Posterior cingulate gyrus (tissue), 11 donors: ENCODE results near the gene ST8SIA1.
"Not testable (repeated sequence)": the region's sequence is repeated elsewhere in the genome, so short reads cannot be mapped to it uniquely, and the experiment has no call there.

Experiments
- DNase-seq, 10 donors: peaks; one replicate each; pipeline versions ENCODE4 v3.0.0 to v3.0.0-alpha.2; 2020 to 2021; ENCODE audit warnings: mixed read lengths in 3 of 10
- intact Hi-C: fragments of 100-400 bp; cut with DNase I; formaldehyde crosslinking; loops from one replicate; pipeline ENCODE4 v1.15.1; 2023

The ST8SIA1 gene

DNA sequence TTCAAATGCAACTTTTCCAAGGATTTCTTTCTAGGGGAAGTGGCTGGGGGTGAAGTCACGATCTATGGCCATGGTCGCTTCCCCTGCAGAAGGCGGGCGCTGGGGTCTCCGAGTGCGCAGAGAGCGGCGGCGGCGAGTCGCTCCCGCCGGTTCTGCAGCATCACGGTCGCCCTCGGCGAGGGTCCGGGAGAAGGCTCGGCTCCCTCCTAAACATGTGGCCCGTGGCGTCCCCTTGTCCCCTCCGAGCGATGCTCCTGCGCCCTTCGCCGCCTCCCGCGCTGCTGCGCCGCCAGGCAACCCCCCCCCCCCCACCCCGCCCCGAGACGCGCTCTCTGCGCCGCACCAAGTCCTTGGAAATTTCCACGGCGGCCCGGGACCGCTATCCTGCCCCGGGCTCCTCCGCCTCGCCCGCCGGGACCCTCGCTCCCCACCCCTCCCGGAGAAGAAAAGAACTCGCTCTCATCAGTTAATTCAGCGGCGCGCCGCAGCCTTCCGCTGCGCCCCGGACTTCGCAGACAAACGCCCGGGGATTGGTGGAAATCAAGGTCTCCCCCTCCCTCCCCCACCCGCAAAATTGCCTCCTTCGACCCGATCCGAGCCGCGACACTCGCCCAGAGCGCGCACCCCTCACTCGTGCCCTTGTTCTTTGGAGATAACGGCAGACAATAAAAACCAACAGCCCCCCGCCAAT, at the start of gene ST8SIA1:
ST8SIA1 (minus strand) TSS at position 298 of the 691 bp plus-strand sequence. CDS start 475 bp downstream, outside the sequence.
- intact Hi-C loops = loop anchor here (1.0 to 10.0 kb wide), 4 partner anchors 110 to 290 kb away; partner anchors contain the start of gene ETNK1

GRCh38 chr12:22380031-22380430, 45.5 kb upstream of the ST8SIA1 start:
- no peak for DNase-seq
- intact Hi-C loops = no loop called here

More for the DNA sequence above, at the start of gene ST8SIA1:
- DNase-seq = peak; percentile 30 to 91 (median 62)

- intact Hi-C loops = no loop called here
- no peak for DNase-seq
Measured at GRCh38 chr12:22377731-22378496, 43.4 kb upstream of the ST8SIA1 start.

DNA sequence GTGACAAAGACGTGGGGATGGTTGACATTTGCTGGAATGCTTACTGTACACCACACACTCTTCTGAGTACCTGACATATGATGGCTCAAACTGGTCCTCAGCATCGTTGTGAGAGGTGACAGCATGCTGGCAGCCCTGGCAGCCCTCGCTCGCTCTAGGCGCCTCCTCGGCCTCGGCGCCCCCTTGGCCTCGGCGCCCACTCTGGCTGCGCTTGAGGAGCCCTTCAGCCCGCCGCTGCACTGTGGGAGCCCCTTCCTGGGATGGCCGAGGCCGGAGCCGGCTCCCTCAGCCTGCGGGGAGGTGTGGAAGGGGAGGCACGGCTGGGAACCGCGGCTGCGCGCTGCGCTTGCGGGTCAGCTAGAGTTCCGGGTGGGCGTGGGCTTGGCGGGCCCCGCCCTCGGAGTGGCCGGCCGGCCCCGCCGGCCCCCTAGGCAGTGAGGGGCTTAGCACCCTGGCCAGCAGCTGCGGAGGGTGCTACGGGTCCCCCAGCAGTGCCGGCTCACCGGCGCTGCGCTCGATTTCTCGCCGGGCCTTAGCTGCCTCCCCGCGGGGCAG, 42.2 kb upstream of the ST8SIA1 start:
- intact Hi-C loops = not testable (repeated sequence)
- peak in 1 of 10 donors; percentile 75 for DNase-seq

GRCh38 chr12:22374508-22374907, 40.0 kb upstream of the ST8SIA1 start:
- DNase-seq = no peak
- intact Hi-C loops = no loop called here

DNA sequence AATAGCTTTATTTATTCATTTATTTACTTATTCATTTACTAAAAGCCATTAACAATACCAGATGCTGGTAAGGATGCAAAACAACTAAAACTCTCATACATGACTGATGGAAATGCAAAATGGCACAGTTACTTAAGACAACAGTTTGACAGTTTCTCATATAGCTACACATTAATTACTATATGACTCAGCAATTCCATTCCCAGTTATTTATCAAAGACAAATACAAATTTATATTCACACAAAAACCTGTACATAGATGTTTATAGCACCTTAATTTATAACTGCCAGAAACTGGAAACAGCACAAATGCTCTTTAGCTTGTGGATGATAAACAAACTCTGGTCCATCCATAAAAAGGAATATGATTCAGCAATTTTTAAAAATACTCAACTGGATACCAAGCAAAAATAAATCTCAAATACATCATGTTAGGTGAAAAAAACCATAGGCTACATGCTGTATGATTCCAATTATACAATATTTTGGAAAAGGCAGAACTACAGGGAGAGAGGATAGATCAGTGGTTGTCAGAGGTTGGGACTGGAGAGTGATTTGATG, 37.9 kb upstream of the ST8SIA1 start:
- no peak for DNase-seq
- intact Hi-C loops = no loop called here

- DNase-seq = no peak
- intact Hi-C loops = no loop called here
Measured at GRCh38 chr12:22366181-22366580, 31.7 kb upstream of the ST8SIA1 start.

GRCh38 chr12:22361785-22362184, 27.3 kb upstream of the ST8SIA1 start:
- intact Hi-C loops = no loop called here
- peak in 1 of 10 donors; percentile 55 for DNase-seq

- peak in 1 of 10 donors; percentile 52 for DNase-seq
- intact Hi-C loops = no loop called here
Measured at GRCh38 chr12:22360774-22361173, 26.3 kb upstream of the ST8SIA1 start.

DNA sequence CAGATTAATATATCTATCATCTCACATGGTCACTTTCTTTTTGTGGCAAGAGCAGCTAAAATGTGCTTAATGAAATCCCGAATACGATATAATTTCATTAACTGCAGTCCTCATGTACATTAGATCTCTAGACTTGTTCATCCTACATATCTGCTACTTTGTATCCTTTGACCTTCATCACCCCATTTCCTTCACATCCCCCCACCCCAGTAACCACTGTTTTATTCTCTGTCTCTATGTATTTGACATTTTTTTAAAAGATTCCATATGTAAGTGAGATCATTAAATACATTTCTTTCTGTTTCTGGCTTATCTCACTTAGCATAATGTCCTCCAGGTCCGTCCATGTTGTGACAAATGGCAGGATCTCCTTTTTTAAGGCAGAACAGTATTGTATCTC, 23.0 kb upstream of the ST8SIA1 start:
- intact Hi-C loops = no loop called here
- DNase-seq = no peak

DNA sequence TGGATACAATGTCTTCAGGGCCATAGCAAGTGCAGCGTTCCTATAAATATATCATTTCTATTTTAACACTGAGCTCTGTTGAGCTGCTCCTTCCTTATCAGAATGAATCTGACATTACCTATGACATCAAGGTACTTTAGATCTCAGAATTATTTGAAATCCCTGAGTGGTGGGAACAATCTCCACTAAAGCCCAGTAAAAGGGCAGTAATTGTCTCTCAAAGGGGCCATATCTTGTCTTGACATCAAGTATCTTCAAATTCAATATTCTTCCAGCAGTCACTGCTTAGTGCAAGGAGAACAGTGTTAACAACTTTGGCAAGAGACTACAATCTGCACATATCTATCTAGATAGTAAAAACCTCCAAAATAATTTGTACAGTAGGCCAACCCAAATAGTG, 21.7 kb upstream of the ST8SIA1 start:
- DNase-seq = no peak
- intact Hi-C loops = no loop called here

DNA sequence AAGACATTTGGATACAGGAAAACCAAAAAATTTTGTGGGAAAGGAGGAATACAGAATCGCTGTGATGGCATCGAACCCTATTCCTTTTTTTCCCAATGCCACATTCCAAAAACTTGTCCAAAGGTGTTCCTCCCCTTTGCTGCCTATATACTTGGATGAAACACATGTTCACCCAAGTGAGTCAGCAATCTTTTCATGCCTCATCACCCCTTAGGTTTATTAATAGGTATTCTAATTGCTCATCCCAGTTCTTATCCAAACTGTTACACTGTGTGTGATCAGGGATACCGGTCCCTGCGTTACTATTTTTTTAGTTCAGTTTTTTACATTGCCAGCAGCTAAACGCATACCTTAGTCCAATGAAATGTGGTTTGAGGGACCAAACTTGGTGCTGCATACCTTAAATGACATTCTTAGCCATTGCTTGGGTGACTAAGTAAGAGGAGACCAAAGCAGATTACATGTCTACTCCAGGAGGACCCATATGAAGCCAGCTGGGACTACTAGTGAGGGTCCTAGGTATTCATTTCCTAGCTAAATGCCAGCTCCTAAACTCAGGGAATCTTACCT, 20.6 kb upstream of the ST8SIA1 start:
- intact Hi-C loops = no loop called here
- no peak for DNase-seq

GRCh38 chr12:22353615-22354325, 19.3 kb upstream of the ST8SIA1 start:
- intact Hi-C loops = no loop called here
- no peak for DNase-seq

- no peak for DNase-seq
- intact Hi-C loops = no loop called here
Measured at GRCh38 chr12:22350886-22351285, 16.4 kb upstream of the ST8SIA1 start.

DNA sequence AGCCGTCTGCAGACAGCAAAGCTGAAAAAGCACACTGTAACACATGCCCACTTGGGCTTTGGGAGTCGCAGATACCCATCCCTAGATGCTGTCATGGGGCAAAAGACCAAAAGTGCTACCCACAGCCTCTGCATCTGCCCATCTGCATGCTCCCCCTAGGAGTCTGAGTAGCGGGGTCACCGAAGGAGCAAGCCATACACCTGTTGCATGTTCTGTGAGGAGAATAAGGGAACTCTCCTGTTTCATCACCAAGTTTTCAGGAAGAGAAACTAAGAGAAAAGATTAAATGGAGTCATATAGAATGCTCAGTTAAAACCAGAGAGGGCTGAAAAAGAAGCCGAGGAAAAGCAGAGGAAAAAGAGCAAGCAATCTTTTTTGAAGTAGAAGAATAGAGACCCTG, 13.7 kb upstream of the ST8SIA1 start:
- intact Hi-C loops = no loop called here
- no peak for DNase-seq

DNA sequence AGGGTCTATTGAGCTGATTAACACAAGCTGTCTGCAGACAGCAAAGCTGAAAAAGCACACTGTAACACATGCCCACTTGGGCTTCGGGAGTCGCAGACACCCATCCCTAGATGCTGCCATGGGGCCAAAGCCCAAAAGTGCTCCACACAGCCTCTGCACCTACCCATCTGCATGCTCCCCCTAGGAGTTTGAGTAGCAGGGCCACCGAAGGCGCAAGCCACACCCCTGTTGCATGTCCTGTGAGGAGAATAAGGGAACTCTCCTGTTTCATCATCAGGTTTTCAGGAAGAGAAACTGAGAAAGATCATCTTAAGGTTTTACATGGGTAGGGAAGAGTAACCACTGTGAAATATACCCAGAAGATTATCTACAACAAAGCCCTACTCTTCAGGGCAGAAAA, 5.6 kb upstream of the ST8SIA1 start:
- peak in 1 of 10 donors; percentile 60 for DNase-seq
- intact Hi-C loops = no loop called here

- intact Hi-C loops = loop anchor here (5.0 to 10.0 kb wide), 3 partner anchors 105 to 285 kb away; partner anchors contain the start of gene ETNK1
- peak in 2 of 10 donors; percentile 51 to 55 for DNase-seq
Measured at GRCh38 chr12:22339691-22340090, 5.2 kb upstream of the ST8SIA1 start.

GRCh38 chr12:22335794-22336166, 1.3 kb upstream of the ST8SIA1 start:
- peak in 5 of 10 donors; percentile 20 to 80 (median 53) for DNase-seq
- intact Hi-C loops = loop anchor here (1.0 to 10.0 kb wide), 4 partner anchors 109 to 289 kb away; partner anchors contain the start of gene ETNK1

GRCh38 chr12:22333713-22334409, 646 bp downstream of the ST8SIA1 start:
- peak in 8 of 10 donors; percentile 18 to 87 (median 37) for DNase-seq
- intact Hi-C loops = loop anchor here (10.0 kb wide), 2 partner anchors 111 to 291 kb away; partner anchors contain the start of gene ETNK1
